HG02884 (cell line): ENCODE measurements around the gene MTCP1.

ENCODE experiments used
- ATAC-seq: cut with Tn5 transposase; IDR thresholded peaks from one replicate; pipeline ENCODE4 v1.9.1; 2021; ENCODE audit warnings: mild to moderate bottlenecking, moderate library complexity; ENCODE audit not compliant: unreplicated experiment

Gene MTCP1

DNA sequence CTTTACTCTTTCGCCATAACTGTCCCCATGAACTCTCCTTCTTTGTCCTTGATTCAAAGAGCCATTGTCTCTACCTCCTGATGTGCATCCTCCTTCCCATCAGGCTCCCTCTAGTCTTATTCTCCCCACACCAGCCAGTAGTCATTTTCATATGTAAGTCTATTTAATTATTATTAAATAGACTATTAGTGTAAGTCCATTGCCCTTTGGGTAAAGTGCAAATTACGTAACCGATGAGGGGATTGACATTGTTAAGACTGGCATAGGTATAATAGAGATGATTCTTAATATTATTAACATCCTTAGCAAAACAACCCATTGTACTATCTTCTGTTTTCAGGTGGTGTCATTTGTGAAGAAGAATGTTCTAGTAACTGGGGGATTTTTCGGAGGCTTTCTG, 16.7 kb downstream of the MTCP1 start:
- no peak for ATAC-seq

DNA sequence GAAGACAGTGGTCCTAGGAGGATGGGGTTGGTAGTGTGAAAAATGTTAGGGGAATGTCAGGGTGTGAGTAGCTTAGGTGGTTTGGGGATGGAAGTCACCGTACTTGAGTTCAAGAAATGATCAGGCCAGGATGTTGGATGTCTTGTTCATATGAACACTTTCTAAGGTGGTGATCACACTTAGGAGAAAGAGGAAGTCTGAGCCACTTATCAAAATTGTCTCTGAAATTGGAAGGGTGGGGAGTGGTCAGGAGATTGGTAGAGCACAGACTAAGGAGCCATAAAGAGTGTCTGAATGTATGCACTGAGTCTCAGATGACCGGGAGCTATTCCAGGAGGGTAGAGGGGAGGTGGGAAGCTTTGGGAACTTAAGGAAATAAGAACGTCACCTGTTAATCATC, 17.3 kb downstream of the MTCP1 start:
- ATAC-seq: no peak

DNA sequence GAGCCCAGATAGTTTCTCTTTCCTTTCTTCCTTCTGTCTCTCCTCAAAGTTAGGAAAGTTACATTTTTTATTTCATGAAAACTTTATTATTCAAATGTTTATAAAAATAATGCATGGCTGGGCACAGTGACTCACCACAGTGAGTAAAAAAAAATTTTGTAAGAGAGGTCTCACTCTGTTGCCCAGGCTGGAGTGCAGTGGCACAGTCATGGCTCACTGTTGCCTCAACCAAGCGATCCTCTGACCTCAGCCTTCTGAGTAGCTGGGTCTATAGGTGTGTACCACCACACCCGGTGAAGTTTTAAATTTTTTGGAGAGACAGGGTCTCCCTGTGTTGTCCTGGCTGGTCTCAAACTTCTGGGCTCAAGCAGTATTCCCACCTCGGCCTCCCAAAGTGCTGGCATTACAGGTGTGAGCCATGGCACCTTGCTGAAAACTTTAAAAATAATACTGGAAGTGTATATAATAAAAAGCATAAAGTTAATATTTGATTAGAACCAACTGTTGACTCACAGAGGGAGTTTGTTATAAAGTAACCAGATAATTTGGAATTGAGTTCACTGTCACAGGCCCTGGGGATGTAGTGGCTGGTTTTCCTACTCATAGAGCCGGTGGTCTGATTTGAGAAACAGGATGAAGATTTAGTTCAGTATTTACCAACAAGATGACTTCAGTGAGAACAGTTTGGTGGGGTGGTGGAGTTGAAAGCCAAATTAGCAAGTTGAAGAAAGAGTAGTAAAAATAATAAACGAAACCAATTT, 18.0 kb downstream of the MTCP1 start:
- ATAC-seq: no peak

DNA sequence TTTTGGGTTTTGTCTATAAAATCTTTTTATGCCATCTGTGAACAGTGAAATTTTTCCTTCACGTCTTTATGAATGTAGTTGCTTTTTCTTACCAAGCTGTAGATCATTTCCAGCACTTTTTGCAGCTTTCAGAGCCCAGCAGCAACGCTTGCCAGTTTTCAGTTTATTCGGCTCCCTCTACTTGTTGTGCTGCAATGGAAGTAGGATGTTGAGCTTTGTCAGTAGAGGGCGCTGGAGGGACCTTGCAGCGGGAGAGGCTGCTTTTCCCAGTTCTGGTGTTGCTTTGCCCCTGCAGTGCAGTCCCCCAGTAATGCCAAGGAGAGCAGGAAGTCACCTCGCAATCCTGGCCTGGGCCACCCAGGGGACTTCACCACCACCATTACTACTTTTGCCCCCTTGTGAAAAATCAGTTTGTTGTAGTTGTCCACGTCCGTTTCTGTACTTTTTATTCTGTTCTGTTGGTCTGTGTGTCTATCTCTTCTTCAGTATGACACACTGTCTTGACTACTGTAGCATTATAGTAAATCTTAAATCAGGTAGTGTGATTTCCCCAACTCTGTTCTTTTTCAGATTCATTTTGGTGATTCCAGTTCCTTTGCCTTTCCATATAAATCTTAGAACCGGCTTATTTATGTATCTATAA, 21.8 kb downstream of the MTCP1 start:
- ATAC-seq: no peak

DNA sequence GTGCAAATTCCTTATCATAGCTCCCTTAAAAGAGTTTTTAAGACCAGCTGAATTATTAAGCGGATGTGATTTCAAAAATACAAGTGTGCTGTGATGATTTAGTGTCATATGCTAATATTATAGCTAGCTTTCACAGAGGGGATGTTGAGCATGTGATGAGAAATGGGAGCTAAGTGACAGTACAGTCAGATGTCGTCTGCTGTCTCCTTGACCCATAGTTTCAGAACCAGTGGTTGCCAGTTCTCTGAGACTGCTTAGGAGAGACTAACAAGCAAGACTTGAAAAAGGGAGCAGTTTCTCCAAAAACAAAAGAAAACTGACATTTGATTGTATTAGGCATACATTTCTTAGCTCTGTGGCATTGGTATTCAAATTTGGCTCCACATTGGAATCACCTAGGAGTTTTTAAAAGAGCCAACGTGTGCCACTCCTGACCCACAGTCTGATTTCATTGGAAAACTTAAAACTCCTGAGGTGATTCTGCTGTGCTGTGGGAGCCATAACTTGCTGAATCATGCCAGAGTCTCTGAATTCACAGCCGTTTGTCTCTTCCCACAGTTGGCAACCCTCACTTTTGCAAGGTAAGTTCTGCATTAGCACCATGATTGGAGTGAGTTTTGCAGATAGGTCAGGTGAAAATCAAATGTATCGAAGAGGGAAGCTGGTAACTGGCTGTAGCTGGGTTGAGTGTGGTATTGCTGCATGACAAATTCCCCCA, 24.0 kb downstream of the MTCP1 start:
- ATAC-seq: no peak

DNA sequence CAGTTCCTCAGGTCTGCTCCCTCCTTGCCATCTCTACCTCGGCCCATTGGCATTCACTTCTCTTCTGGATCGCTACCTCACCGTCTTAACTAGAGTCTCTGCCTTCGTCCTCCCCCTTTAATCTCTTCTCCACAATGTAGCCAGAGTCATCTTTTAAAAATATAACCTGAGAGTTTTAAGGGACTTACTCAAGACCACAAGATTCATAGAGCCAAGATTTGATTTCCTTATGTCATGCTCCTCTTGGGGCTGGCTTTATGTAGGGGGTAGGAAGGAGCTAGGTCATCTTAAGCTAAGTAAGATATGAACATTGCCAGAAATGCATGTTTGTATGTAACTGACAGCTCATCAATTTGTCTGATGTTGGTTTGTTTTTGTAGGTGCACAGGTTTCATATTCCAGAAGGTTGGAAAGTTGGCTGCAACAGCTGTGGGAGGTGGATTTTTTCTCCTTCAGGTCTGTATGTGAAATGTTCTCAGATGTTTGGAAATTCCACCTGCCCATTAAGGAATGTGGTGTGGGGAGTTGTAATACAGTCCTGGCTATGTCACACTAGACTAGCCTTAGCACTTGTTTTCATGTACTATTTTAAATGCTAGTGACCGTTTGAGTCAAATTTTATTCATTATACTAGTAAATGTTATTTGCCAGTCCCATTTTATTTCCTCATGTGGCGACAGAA, 24.7 kb downstream of the MTCP1 start:
- ATAC-seq: no peak

DNA sequence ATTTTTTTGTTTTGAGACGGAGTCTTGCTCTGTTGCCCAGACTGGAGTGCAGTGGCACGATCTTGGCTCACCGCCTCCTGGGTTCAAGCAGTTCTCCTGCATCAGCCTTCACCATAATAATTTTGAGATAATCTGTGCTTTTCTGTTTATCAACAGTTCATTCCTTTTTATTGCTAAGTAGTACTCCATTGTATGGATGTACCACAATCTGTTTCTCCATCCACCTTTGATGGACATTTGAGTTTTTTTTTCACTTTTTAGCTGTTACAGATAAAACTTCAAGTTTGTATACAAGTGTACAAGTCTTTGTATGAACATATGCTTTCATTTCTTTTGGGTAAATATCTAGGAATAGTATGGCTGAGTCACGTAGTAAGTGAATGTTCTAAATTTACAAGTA, 35.2 kb downstream of the MTCP1 start:
- ATAC-seq: no peak

DNA sequence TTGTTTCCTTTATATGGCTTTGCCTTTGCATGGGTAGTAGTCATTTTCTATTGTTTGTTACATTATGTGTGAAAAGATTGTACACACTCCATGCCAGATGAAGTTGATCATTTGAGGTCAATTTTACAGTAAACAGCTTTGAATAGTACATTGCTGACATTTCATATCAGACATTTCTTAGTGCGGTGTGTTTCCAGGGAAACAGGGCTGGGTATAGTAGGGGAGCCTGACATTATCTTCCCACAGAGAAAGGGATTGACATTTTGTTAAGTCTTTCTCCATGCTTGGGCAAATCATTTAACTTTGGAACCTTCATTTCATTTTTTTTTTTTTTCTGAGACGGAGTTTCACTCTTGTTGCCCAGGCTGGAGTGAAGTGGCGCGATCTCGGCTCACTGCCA, 39.3 kb downstream of the MTCP1 start:
- ATAC-seq: no peak

DNA sequence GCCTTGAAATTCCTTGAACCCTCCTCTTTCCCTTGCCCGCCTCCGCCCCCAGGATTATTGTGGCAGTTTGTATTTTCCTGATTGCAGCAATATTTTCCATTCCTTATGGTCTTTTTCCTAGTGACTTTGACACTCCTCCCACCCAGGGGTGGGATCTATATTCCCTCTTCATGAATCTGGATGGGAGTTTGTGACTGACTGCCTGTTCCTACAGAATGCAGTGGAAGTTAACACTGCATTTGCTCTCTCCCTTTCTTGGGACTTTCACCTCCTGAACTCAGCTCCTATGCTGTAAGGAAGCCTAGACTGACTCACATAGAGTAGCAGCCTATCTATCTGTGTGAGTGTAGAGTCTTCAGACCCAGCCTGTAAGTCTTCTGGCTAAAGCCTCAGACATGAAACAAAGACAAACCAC, 42.1 kb downstream of the MTCP1 start:
- ATAC-seq: no peak

DNA sequence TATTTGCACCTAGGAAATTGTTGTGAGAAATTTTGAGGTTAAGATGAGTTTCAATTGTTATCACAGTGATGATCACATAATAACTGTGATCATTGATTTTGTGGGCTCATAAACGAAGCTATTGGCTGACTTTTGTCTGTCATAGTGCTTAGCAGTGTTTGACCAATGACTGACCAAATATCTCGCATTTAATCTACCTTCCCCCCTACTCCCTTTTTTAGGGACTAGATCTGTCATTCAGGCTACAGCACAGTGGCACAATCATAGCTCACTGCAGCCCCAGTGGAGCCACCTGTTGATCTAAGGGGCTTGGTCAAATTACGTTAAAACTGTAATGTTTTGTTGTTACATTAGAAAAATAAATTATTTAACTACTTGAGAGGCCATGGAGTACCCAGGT, 42.8 kb downstream of the MTCP1 start:
- no peak for ATAC-seq

DNA sequence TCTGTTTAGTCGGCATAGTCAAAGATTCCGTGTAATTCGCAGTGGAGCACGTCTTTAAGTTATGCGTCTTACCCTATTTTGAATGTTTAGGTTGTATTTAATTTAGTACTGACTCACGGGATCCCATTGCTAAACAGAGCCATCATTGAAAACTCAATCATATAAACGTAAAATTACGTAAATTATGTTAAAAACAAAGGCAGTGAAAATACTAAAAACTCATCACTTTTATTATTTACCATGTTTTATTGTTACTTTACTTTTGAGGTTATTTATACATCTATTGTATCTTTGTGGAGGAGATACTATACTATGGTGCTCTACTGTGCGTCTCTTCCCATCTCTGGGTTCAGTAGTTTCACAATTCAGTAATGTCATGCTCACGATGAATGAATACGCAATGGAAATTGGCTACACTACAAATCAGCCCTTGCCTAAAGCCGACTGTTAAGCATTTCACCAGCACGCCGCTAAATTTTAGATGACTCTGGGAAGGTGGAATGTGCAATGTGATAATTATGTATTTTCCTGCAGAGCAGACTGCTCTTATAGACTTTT, 43.3 kb downstream of the MTCP1 start:
- no peak for ATAC-seq

DNA sequence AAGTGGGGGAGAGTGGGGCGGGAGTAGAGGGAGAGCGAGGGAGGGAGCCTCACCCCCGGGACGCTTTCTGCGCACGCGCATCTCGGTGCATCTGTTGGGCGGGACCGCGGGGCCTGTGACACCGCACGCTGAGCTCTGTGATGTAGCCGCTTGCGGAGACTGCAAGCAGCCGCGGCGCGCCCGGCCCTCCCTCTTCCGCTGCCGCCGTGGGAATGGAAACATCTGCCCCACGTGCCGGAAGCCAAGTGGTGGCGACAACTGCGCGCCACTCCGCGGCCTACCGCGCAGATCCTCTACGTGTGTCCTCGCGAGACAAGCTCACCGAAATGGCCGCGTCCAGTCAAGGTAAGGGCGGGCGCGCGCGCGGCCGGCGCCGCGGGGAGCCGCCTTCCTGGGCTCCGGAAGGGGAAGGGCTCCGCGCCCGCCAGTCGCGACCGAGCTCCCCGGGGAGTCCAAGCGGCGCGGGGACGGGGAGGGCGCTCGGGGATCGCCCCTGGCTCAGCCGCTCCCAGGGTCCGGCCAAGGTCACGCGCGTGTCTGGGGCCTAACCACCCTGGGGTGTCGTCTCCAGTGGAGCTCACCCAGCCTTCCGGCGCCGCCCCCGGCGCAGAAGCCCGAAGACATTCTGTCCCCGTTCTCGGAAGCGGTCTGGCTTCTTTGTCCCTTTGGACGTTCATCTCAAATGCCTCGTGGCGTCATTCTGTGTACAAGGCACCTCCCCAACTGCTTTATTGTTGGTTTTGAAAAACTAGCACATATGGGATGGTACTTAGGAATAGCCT, 44.0 kb downstream of the MTCP1 start, which contains the start of gene FUNDC2:
Gene FUNDC2 (plus strand): TSS at position 118 of the 782 bp plus-strand sequence. CDS start 95 bp downstream, at position 213.
- ATAC-seq: peak; percentile 85

DNA sequence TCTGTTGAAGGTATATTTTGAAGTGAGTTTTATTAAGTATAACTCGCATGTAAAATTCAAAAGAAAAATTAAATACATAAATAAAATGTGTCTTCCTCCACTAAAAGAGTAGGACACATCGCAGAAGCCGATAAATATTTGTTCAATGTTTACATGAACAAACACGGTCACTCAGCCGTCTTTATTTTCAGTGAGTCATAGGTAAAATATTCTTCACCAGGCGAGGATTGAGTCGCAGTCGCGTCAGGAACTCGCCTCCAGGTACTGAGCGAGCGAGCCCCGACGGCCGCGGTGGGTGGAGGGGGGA, 44.6 kb downstream of the MTCP1 start:
- no peak for ATAC-seq

DNA sequence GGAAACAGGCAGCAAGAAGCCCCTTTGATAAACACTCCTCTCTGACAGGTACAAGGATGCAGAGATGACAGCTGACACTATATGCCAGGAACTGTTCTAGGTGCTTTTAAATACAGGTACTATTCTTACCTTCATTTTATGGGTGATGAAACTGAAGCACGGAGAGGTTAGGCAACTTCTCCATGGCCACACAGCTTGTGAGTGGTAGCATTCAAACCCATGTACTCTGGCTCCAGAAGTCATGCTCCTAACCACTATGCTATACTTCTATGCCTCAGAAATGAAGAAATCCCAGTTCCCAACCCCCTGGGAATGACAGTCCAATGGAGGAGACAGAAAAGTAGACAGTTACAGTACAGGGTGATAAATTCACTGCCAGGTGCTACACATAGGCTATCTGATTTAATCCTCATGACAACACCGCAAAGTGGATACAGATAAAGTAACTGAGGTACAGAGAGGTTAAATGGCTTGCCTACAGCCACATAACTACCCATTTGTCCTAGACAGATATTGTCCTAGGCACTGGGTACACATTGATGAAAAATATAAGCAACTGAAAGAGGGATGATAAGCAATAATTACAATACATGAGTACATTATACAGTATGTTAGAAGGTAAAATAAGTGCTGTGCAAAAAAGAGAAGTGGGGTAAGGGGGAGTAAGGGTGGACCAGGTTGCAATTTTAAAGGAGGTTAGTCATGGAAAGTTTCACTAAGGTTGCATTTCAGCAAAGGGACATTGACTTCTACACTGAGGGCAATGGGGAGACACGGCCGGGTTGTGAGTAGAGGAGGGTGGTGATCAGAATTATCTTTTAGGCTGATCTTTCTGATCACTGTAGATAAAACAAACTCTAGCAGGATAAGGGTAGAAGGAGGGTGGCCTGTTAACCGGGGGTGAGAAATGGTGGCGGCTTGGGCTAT, 46.8 kb downstream of the MTCP1 start:
- no peak for ATAC-seq

DNA sequence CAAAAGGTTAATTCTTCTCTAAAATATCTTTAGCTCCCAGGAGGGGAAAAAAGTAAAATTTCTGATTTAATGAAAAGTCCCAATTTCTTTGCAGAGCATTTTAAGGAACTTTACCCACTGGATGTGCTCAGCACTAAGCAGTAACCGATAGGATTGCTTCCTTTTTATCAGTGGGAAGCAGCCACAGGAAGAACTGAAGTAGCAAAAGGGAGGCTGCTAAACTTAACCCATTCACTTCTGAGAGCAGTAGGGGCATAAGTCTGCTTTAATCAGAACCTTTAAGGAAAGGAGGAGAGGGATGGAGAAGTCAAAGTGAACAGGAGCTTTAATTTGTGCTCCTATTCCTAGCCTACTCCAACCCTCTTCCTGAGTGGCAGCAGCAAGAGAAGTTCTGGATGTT, 48.4 kb downstream of the MTCP1 start, which contains the start of gene F8:
Gene F8 (minus strand): TSS at position 139 of the 400 bp plus-strand sequence. CDS start 171 bp downstream, outside the sequence.
- no peak for ATAC-seq

DNA sequence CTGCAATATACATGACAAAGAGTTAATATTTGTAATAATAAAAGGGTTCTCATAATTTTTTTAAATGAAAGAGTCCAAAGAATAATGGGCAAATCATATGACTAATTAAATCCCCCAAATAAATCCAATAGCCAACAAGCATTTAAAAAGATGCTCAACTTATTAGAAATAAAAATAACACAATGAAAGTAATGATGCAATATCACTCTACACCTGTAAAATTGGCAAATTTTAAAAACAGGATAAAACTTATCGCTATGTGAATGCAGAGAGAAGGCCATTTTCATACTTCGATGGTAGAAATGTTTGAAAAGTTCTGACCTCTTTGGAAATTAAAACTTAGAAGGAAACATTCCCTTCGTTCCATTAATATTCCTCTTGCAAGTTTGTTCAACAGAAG, 50.3 kb downstream of the MTCP1 start:
- ATAC-seq: no peak
